Astrocyte of the cerebellum (primary cell): ENCODE results near the gene ZDHHC9.

Experiments
- DNase-seq: peaks from one replicate; pipeline ENCODE4 v3.0.0-alpha.2; 2011; ENCODE audit warnings: low read depth
- H3K4me3 ChIP-seq: 2 replicates; pipeline ENCODE4 v1.5.1; 2011; ENCODE audit warnings: mild to moderate bottlenecking, low read depth, low read length, moderate library complexity
- CTCF ChIP-seq: IDR thresholded peaks from 2 replicates; pipeline ENCODE4 v1.5.1; 2012; ENCODE audit warnings: low read length, low read depth, moderate library complexity, mild to moderate bottlenecking; ENCODE audit errors: missing control alignments
- in situ Hi-C: cut with HindIII; loops from 2 replicates; pipeline ENCODE4 v1.10.0; 2017; ENCODE audit warnings: low sequenced_read_pairs

ZDHHC9 gene

GRCh38 chrX:129779086-129779672 lies 64.5 kb downstream of the ZDHHC9 start:
- H3K4me3 ChIP-seq: no peak overlapping the region
- in situ Hi-C loops: no loop called here
- no peak for DNase-seq
- TF ChIP-seq CTCF: no peak

- TF ChIP-seq CTCF: no peak
- no peak for DNase-seq
- H3K4me3 ChIP-seq: no peak overlapping the region
- in situ Hi-C loops: no loop called here
Observed at GRCh38 chrX:129777218-129778030, 66.3 kb downstream of the ZDHHC9 start.

GRCh38 chrX:129773649-129774458 lies 69.8 kb downstream of the ZDHHC9 start:
- in situ Hi-C loops: no loop called here
- TF ChIP-seq CTCF: no peak
- H3K4me3 ChIP-seq: no peak overlapping the region
- no peak for DNase-seq

GRCh38 chrX:129772796-129773431 lies 70.8 kb downstream of the ZDHHC9 start:
- no peak for TF ChIP-seq CTCF
- no peak for DNase-seq
- in situ Hi-C loops: no loop called here
- H3K4me3 ChIP-seq: no peak overlapping the region

GRCh38 chrX:129771266-129771995 lies 72.3 kb downstream of the ZDHHC9 start:
- in situ Hi-C loops: no loop called here

More at GRCh38 chrX:129771266-129771995, 72.3 kb downstream of the ZDHHC9 start:
- DNase-seq: no peak
- no peak overlapping the region for H3K4me3 ChIP-seq
- TF ChIP-seq CTCF: no peak
